HepG2 (cell line): ENCODE data around the gene ETFB. TPM values are rescaled to one million over a fixed set of nuclear protein-coding genes. Genes with fewer than 3 reads are reported as not detected.

Experiments used
- EP300 ChIP-seq, 3 experiments: sonication (generic) in 1 of 3; formaldehyde crosslinking in 1 of 3; IDR thresholded peaks; 2 replicates each; pipeline versions ENCODE4 v1.5.1 to v1.6.1; 2011 to 2020; ENCODE audit warnings: low read depth in 2 of 3, low read length in 2 of 3, borderline replicate concordance in 1 of 3, improper control_type of control experiment in 1 of 3, mild to moderate bottlenecking in 1 of 3, missing genetic modification reagents in 1 of 3, moderate library complexity in 1 of 3
- GTF2F1 ChIP-seq: fragments of 150-350 bp; IDR thresholded peaks from 2 replicates; pipeline ENCODE4 v1.6.1; 2014; ENCODE audit warnings: low read length
- HHEX ChIP-seq: IDR thresholded peaks from 2 replicates; pipeline ENCODE4 v1.6.1; 2016; ENCODE audit warnings: control low read depth
- HNRNPH1 ChIP-seq: fragments of 200-400 bp; formaldehyde crosslinking; optimal IDR thresholded peaks from 2 replicates; pipeline ENCODE3; 2017; ENCODE audit warnings: mild to moderate bottlenecking, low read depth, low read length
- KAT8 ChIP-seq: IDR thresholded peaks from 2 replicates; pipeline ENCODE4 v1.6.1; 2016; ENCODE audit warnings: missing genetic modification reagents, missing compliant biosample characterization
- KDM1A ChIP-seq: IDR thresholded peaks from 2 replicates; pipeline ENCODE4 v1.6.1; 2016; ENCODE audit warnings: missing compliant biosample characterization
- KMT2A ChIP-seq: sonication (generic); formaldehyde crosslinking; IDR thresholded peaks from 2 replicates; pipeline ENCODE4 v1.4.0; 2020; ENCODE audit warnings: missing genetic modification reagents
- MYC ChIP-seq: sonication (generic); formaldehyde crosslinking; IDR thresholded peaks from 2 replicates; pipeline ENCODE4 v1.9.0; 2021; ENCODE audit warnings: missing genetic modification reagents, borderline replicate concordance
- MYNN ChIP-seq: sonication (generic); formaldehyde crosslinking; IDR thresholded peaks from 2 replicates; pipeline ENCODE4 v1.4.0; 2020; ENCODE audit warnings: mild to moderate bottlenecking, low read depth, missing genetic modification reagents
- NR2C2 ChIP-seq: sonication (generic); formaldehyde crosslinking; IDR thresholded peaks from 2 replicates; pipeline ENCODE4 v1.4.0; 2020; ENCODE audit warnings: missing genetic modification reagents, mild to moderate bottlenecking, moderate library complexity, borderline replicate concordance
- POLR2A ChIP-seq, 2 experiments: IDR thresholded peaks; 2 replicates each; pipeline ENCODE4 v1.6.1; 2011; ENCODE audit warnings: low read depth in 2 of 2, low read length in 2 of 2, mild to moderate bottlenecking in 1 of 2, moderate library complexity in 1 of 2; ENCODE audit not compliant: insufficient read depth in 1 of 2
- RARG ChIP-seq: sonication (generic); formaldehyde crosslinking; IDR thresholded peaks from 2 replicates; pipeline ENCODE4 v1.4.0; 2020; ENCODE audit warnings: low read depth, mild to moderate bottlenecking, missing genetic modification reagents
- RXRB ChIP-seq: IDR thresholded peaks from 2 replicates; pipeline ENCODE4 v1.6.1; 2016; ENCODE audit warnings: borderline replicate concordance, missing genetic modification reagents, missing compliant biosample characterization
- SMAD1 ChIP-seq: sonication (generic); formaldehyde crosslinking; IDR thresholded peaks from 2 replicates; pipeline ENCODE4 v1.4.0; 2020; ENCODE audit warnings: missing genetic modification reagents, low read depth, mild to moderate bottlenecking, borderline replicate concordance
- TMF1 ChIP-seq: sonication (generic); formaldehyde crosslinking; IDR thresholded peaks from 2 replicates; pipeline ENCODE4 v1.8.1; 2022; ENCODE audit warnings: low read depth, missing genetic modification reagents
- YEATS4 ChIP-seq: sonication (generic); formaldehyde crosslinking; IDR thresholded peaks from 2 replicates; pipeline ENCODE4 v1.4.0; 2020; ENCODE audit warnings: missing genetic modification reagents, borderline replicate concordance
- ZIK1 ChIP-seq: sonication (generic); formaldehyde crosslinking; IDR thresholded peaks from 2 replicates; pipeline ENCODE4 v1.5.0; 2020; ENCODE audit warnings: mild to moderate bottlenecking, low read depth, missing genetic modification reagents, borderline replicate concordance
- ZKSCAN5 ChIP-seq: sonication (generic); formaldehyde crosslinking; IDR thresholded peaks from 2 replicates; pipeline ENCODE4 v1.5.1; 2020; ENCODE audit warnings: mild to moderate bottlenecking, missing genetic modification reagents
- ZNF343 ChIP-seq: sonication (generic); formaldehyde crosslinking; IDR thresholded peaks from 2 replicates; pipeline ENCODE4 v1.4.0; 2020; ENCODE audit warnings: mild to moderate bottlenecking, missing genetic modification reagents
- ZNF501 ChIP-seq: sonication (generic); formaldehyde crosslinking; IDR thresholded peaks from 2 replicates; pipeline ENCODE4 v1.5.1; 2020; ENCODE audit warnings: mild to moderate bottlenecking, moderate library complexity, missing genetic modification reagents
- ZNF615 ChIP-seq: sonication (generic); formaldehyde crosslinking; IDR thresholded peaks from 2 replicates; pipeline ENCODE4 v1.5.0; 2020; ENCODE audit warnings: mild to moderate bottlenecking, missing genetic modification reagents, borderline replicate concordance
- ZNF616 ChIP-seq: sonication (generic); formaldehyde crosslinking; IDR thresholded peaks from 2 replicates; pipeline ENCODE4 v1.5.0; 2020; ENCODE audit warnings: low read depth, mild to moderate bottlenecking, missing genetic modification reagents
- ZNF746 ChIP-seq: sonication (generic); formaldehyde crosslinking; IDR thresholded peaks from 2 replicates; pipeline ENCODE4 v1.8.0; 2022; ENCODE audit warnings: mild to moderate bottlenecking, missing genetic modification reagents
- polyA plus RNA-seq, 8 experiments: library from polyadenylated mRNA; depleted of rRNA in 3 of 8; stranded (reverse) in 7 of 8; unstranded in 1 of 8; fragments of >200 nt; fragmentation: Illumina TruSeq in 4 of 8; extraction: Trizol in 4 of 8; gene quantifications; 2 replicates each; pipeline versions ENCODE4 v1.2.1 to v1.2.3, GENCODE V29; 2011 to 2016; ENCODE audit warnings: low read depth in 4 of 8, missing spikeins in 1 of 8, mixed read lengths in 1 of 8; ENCODE audit not compliant: insufficient read depth in 1 of 8
- total RNA-seq, 5 experiments: library from RNA; depleted of rRNA; stranded (reverse); fragments of >200 nt; fragmentation: Illumina TruSeq; extraction: Trizol; gene quantifications; 2 replicates each; pipeline ENCODE4 v1.2.3, GENCODE V29; 2016; ENCODE audit warnings: low read depth in 1 of 5
- TF ChIP-seq, protein P1 (sequence below): sonication (generic); formaldehyde crosslinking; IDR thresholded peaks from 2 replicates; pipeline ENCODE4 v1.4.0; 2020; ENCODE audit warnings: missing genetic modification reagents
- TF ChIP-seq, protein P2 (sequence below): sonication (generic); formaldehyde crosslinking; IDR thresholded peaks from 2 replicates; pipeline ENCODE4 v1.8.0; 2022; ENCODE audit warnings: mild to moderate bottlenecking, missing genetic modification reagents; ENCODE audit not compliant: insufficient replicate concordance
- TF ChIP-seq, protein P3 (sequence below): sonication (generic); formaldehyde crosslinking; IDR thresholded peaks from 2 replicates; pipeline ENCODE4 v1.4.0; 2020; ENCODE audit warnings: low read depth, mild to moderate bottlenecking, missing genetic modification reagents
- TF ChIP-seq, protein P4 (sequence below): sonication (generic); formaldehyde crosslinking; IDR thresholded peaks from 2 replicates; pipeline ENCODE4 v1.8.1; 2023; ENCODE audit warnings: mild to moderate bottlenecking, missing genetic modification reagents

ETFB gene
- total and polyA plus RNA-seq, 2 of the 13 experiments (the other 11 are each of a cell fraction or from before 2014, with no cell fraction given) = 678 to 1,314 TPM

DNA sequence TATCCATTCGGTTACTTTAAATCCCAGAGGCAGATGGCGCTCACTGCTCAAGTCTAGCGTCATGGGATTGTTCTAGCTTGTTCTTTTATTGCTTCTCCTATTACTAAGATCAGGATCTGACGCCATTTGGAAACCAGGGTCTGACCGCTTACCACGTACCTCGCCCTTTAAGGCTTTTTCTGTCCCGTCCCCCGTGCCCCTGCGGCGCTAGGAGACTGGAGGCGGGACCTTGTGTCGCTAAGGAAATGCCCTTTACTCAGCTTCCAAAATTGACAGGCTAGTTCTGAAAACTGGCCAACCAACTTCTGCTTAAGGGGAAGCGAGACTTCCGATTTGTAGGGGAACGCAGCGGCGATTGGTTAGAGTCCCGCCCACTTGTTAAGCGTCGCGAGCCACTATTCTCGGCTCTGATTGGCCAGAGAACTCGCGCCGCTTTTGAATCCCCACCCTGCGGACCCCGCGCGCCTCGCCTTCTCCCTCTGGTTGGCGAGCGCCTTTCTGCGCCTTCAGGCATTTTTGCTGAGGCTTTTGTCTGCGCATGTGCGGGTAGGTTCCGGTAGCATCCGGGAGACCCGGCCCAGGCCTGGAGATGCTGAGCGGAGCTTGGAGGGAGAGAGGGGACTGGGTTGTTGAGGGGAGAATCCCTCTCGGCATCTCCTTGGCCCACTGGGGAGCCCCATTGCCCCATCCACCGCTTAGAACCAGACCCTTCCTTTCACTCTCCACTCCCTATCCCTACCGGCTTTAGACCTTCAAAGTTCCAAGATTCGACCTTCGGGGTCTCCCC is 28.1 kb upstream of the ETFB start (continued):
- TF ChIP-seq, protein P1, sequence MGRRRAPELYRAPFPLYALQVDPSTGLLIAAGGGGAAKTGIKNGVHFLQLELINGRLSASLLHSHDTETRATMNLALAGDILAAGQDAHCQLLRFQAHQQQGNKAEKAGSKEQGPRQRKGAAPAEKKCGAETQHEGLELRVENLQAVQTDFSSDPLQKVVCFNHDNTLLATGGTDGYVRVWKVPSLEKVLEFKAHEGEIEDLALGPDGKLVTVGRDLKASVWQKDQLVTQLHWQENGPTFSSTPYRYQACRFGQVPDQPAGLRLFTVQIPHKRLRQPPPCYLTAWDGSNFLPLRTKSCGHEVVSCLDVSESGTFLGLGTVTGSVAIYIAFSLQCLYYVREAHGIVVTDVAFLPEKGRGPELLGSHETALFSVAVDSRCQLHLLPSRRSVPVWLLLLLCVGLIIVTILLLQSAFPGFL (CRISPR knock-in tag) = no peak
- TF ChIP-seq POLR2A (IDR thresholded peaks at IDR 0.05; ENCODE audit: insufficient read depth in 1 of 2, low read depth in 2 of 2, low read length in 2 of 2) (peak in 1 of 2 experiments; percentile 60; a peak in 2 of 4 replicates), HNRNPH1 (no peak), TMF1 (0 out of 2 replicates have a peak, but pooled peaks have one; percentile 69), KDM1A (CRISPR knock-in tag) (no peak), SMAD1 (CRISPR knock-in tag) (no peak), ZNF501 (peak; percentile 68), KAT8 (CRISPR knock-in tag) (peak; percentile 74), MYNN (peak; percentile 24; the same call in 1 of the 2 replicates), ZNF746 (no peak), YEATS4 (CRISPR knock-in tag) (peak; percentile 66; the same call in 1 of the 2 replicates), EP300 (IDR thresholded peaks at IDR 0.05; ENCODE audit: low read depth in 2 of 2, low read length in 2 of 2) (no peak), EP300 (CRISPR knock-in tag; IDR thresholded peaks at IDR 0.05; ENCODE audit: borderline replicate concordance) (no peak), MYC (CRISPR knock-in tag) (peak; percentile 54; the same call in 1 of the 2 replicates), ZIK1 (CRISPR knock-in tag) (no peak; the same call in 1 of the 2 replicates), ZKSCAN5 (no peak), ZNF615 (no peak), GTF2F1 (no peak), ZNF616 (CRISPR knock-in tag) (no peak), KMT2A (no peak), RXRB (CRISPR knock-in tag) (no peak; the same call in 1 of the 2 replicates), RARG (CRISPR knock-in tag) (no peak), ZNF343 (no peak), HHEX (CRISPR knock-in tag) (no peak), NR2C2 (CRISPR knock-in tag) (peak; percentile 49; the same call in 1 of the 2 replicates)
- TF ChIP-seq, protein P2, sequence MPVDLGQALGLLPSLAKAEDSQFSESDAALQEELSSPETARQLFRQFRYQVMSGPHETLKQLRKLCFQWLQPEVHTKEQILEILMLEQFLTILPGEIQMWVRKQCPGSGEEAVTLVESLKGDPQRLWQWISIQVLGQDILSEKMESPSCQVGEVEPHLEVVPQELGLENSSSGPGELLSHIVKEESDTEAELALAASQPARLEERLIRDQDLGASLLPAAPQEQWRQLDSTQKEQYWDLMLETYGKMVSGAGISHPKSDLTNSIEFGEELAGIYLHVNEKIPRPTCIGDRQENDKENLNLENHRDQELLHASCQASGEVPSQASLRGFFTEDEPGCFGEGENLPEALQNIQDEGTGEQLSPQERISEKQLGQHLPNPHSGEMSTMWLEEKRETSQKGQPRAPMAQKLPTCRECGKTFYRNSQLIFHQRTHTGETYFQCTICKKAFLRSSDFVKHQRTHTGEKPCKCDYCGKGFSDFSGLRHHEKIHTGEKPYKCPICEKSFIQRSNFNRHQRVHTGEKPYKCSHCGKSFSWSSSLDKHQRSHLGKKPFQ (CRISPR knock-in tag) = no peak
- TF ChIP-seq, protein P3, sequence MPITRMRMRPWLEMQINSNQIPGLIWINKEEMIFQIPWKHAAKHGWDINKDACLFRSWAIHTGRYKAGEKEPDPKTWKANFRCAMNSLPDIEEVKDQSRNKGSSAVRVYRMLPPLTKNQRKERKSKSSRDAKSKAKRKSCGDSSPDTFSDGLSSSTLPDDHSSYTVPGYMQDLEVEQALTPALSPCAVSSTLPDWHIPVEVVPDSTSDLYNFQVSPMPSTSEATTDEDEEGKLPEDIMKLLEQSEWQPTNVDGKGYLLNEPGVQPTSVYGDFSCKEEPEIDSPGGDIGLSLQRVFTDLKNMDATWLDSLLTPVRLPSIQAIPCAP = no peak
- TF ChIP-seq, protein P4, sequence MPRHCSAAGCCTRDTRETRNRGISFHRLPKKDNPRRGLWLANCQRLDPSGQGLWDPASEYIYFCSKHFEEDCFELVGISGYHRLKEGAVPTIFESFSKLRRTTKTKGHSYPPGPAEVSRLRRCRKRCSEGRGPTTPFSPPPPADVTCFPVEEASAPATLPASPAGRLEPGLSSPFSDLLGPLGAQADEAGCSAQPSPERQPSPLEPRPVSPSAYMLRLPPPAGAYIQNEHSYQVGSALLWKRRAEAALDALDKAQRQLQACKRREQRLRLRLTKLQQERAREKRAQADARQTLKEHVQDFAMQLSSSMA (CRISPR knock-in tag) = no peak
